Panc1 (cell line): ENCODE data around the gene PARVG.

Source experiments
- POLR2AphosphoS5 ChIP-seq: IDR thresholded peaks from 2 replicates; pipeline ENCODE4 v1.6.1; 2012; ENCODE audit warnings: mild to moderate bottlenecking, low read depth, low read length, moderate library complexity
- SIN3A ChIP-seq: IDR thresholded peaks from 2 replicates; pipeline ENCODE4 v1.6.1; 2012; ENCODE audit warnings: low read depth, mild to moderate bottlenecking, low read length, moderate library complexity, borderline replicate concordance; ENCODE audit not compliant: insufficient read depth
- TCF7L2 ChIP-seq: IDR thresholded peaks from 2 replicates; pipeline ENCODE4 v1.6.1; 2011; ENCODE audit warnings: mild to moderate bottlenecking, low read depth, low read length, inconsistent platforms
- TF ChIP-seq, protein P1 (sequence below), 2 experiments: IDR thresholded peaks; 2 replicates each; pipeline ENCODE4 v1.6.1; 2011 to 2012; ENCODE audit warnings: low read depth in 2 of 2, control low read depth in 1 of 2, low read length in 1 of 2, mild to moderate bottlenecking in 1 of 2, moderate library complexity in 1 of 2; ENCODE audit not compliant: insufficient read depth in 1 of 2
- TF ChIP-seq, protein P2 (sequence below): fragments of 450-650 bp; IDR thresholded peaks from 2 replicates; pipeline ENCODE4 v1.5.1; 2017; ENCODE audit warnings: mild to moderate bottlenecking

DNA sequence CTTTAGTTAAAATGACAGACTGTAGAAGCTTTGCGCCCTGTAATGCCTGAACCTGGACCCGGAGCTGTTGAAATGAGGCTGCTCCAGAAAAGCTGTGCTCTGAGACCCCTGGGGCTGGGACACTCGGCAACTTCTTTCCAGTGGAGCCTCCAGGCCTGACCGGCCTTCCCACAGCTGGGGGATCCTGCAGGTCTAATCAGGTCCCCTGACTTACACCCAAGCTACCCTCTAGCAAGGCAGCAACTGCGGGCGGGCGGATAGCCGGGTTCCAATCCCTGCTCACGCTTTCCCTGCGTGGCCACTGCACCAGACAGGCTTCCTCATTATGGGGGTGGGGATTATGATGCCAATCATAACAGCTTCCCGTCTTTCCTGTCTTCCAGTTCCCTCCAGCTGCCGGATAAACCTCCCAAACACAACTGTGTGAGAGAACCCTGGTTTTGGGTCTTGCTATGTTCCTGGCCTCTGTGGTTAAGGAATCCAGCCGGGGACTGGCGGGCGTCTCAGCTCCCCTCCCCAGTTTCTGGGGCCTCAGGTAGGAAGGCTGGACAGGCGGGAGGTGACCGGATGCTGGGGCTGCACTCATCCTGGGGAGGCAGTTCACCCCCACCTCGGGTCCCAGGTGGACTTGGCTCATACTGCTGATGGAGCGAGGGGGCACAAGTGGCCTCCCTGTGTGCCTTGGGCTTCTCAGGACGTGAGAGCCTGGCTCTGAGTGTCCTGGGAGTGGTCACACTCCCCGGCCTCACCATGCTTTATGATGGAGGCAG, 38.6 kb downstream of the PARVG start:
- TF ChIP-seq, protein P1, sequence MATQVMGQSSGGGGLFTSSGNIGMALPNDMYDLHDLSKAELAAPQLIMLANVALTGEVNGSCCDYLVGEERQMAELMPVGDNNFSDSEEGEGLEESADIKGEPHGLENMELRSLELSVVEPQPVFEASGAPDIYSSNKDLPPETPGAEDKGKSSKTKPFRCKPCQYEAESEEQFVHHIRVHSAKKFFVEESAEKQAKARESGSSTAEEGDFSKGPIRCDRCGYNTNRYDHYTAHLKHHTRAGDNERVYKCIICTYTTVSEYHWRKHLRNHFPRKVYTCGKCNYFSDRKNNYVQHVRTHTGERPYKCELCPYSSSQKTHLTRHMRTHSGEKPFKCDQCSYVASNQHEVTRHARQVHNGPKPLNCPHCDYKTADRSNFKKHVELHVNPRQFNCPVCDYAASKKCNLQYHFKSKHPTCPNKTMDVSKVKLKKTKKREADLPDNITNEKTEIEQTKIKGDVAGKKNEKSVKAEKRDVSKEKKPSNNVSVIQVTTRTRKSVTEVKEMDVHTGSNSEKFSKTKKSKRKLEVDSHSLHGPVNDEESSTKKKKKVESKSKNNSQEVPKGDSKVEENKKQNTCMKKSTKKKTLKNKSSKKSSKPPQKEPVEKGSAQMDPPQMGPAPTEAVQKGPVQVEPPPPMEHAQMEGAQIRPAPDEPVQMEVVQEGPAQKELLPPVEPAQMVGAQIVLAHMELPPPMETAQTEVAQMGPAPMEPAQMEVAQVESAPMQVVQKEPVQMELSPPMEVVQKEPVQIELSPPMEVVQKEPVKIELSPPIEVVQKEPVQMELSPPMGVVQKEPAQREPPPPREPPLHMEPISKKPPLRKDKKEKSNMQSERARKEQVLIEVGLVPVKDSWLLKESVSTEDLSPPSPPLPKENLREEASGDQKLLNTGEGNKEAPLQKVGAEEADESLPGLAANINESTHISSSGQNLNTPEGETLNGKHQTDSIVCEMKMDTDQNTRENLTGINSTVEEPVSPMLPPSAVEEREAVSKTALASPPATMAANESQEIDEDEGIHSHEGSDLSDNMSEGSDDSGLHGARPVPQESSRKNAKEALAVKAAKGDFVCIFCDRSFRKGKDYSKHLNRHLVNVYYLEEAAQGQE (IDR thresholded peaks at IDR 0.05; ENCODE audit: insufficient read depth in 1 of 2, low read depth in 2 of 2, low read length in 1 of 2) = no peak
- TF ChIP-seq, protein P2, sequence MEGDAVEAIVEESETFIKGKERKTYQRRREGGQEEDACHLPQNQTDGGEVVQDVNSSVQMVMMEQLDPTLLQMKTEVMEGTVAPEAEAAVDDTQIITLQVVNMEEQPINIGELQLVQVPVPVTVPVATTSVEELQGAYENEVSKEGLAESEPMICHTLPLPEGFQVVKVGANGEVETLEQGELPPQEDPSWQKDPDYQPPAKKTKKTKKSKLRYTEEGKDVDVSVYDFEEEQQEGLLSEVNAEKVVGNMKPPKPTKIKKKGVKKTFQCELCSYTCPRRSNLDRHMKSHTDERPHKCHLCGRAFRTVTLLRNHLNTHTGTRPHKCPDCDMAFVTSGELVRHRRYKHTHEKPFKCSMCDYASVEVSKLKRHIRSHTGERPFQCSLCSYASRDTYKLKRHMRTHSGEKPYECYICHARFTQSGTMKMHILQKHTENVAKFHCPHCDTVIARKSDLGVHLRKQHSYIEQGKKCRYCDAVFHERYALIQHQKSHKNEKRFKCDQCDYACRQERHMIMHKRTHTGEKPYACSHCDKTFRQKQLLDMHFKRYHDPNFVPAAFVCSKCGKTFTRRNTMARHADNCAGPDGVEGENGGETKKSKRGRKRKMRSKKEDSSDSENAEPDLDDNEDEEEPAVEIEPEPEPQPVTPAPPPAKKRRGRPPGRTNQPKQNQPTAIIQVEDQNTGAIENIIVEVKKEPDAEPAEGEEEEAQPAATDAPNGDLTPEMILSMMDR = no peak
- TF ChIP-seq SIN3A = no peak
- no peak for TF ChIP-seq POLR2AphosphoS5
- TF ChIP-seq TCF7L2 = no peak
